Nephron progenitor cell (in vitro differentiated cells): ENCODE data around the gene EVL.

Experiments
- DNase-seq: peaks from one replicate; pipeline ENCODE4 v3.0.0; 2021
- H3K27ac Mint-ChIP-seq: 2 replicates; pipeline ENCODE4 v1.8.0; 2021; ENCODE audit warnings: mild to moderate bottlenecking, moderate library complexity, mixed read lengths
- H3K27me3 Mint-ChIP-seq: 2 replicates; pipeline ENCODE4 v1.8.0; 2021; ENCODE audit warnings: mild to moderate bottlenecking, low read depth, mixed read lengths; ENCODE audit not compliant: poor library complexity
- H3K36me3 Mint-ChIP-seq: 2 replicates; pipeline ENCODE4 v1.8.0; 2021; ENCODE audit warnings: low read depth, mixed read lengths
- H3K4me1 Mint-ChIP-seq: 2 replicates; pipeline ENCODE4 v1.8.0; 2021; ENCODE audit warnings: mixed read lengths
- H3K4me3 Mint-ChIP-seq: 2 replicates; pipeline ENCODE4 v1.8.0; 2021; ENCODE audit warnings: mild to moderate bottlenecking, moderate library complexity, mixed read lengths
- H3K9me3 Mint-ChIP-seq: 2 replicates; pipeline ENCODE4 v1.8.0; 2021; ENCODE audit warnings: mild to moderate bottlenecking, moderate library complexity, mixed read lengths
- TF ChIP-seq, protein P1 (sequence below): fragments of 200-600 bp; sonication (generic); IDR thresholded peaks from 2 replicates; pipeline ENCODE4 v1.5.0; 2021; ENCODE audit warnings: antibody characterized with exemption

The EVL gene

DNA sequence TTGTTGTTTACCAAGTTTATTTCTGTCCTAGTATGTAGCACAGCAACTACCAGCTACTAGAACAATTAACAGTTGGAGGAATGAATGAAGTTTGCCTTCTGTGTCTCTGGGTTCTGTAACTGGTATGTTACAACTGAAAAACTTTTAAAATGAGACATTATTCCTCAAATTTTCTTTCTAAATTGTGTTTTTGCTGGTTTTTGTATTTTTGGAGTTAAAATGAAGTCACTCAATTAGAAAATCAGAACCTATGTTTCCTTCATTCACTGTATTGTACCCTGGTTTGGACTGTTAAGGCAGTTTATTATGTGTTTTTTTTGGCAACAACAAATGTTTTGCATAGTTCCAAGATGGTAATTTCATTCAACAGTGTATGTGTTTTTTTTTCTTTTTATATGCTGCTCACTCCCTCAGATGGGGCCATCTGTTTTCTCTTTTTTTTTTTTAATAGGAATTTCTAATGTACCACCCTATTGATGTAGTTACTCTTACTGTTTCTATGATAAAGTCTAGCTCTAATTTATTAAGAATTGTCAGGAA is 30.2 kb upstream of the EVL start:
- no peak for DNase-seq
- no peak overlapping the region for H3K27ac Mint-ChIP-seq
- H3K4me3 Mint-ChIP-seq: no peak overlapping the region
- H3K9me3 Mint-ChIP-seq: no peaks in the 10 kb centered on the region
- H3K4me1 Mint-ChIP-seq: peaks cover 55% of the 10 kb centered on the region
- TF ChIP-seq, protein P1, sequence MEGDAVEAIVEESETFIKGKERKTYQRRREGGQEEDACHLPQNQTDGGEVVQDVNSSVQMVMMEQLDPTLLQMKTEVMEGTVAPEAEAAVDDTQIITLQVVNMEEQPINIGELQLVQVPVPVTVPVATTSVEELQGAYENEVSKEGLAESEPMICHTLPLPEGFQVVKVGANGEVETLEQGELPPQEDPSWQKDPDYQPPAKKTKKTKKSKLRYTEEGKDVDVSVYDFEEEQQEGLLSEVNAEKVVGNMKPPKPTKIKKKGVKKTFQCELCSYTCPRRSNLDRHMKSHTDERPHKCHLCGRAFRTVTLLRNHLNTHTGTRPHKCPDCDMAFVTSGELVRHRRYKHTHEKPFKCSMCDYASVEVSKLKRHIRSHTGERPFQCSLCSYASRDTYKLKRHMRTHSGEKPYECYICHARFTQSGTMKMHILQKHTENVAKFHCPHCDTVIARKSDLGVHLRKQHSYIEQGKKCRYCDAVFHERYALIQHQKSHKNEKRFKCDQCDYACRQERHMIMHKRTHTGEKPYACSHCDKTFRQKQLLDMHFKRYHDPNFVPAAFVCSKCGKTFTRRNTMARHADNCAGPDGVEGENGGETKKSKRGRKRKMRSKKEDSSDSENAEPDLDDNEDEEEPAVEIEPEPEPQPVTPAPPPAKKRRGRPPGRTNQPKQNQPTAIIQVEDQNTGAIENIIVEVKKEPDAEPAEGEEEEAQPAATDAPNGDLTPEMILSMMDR: no peak
- H3K27me3 Mint-ChIP-seq: no peaks in the 10 kb centered on the region
- H3K36me3 Mint-ChIP-seq: peaks cover 7% of the 10 kb centered on the region

GRCh38 chr14:100035700-100036099 is 29.5 kb upstream of the EVL start:
- DNase-seq: no peak
- Mint-ChIP-seq H3K27ac (no peak overlapping the region), H3K4me1 (peaks cover 55% of the 10 kb centered on the region), H3K4me3 (no peak overlapping the region), H3K27me3 (no peaks in the 10 kb centered on the region), H3K9me3 (no peaks in the 10 kb centered on the region), H3K36me3 (peaks cover 11% of the 10 kb centered on the region)
- TF ChIP-seq, protein P1: no peak

DNA sequence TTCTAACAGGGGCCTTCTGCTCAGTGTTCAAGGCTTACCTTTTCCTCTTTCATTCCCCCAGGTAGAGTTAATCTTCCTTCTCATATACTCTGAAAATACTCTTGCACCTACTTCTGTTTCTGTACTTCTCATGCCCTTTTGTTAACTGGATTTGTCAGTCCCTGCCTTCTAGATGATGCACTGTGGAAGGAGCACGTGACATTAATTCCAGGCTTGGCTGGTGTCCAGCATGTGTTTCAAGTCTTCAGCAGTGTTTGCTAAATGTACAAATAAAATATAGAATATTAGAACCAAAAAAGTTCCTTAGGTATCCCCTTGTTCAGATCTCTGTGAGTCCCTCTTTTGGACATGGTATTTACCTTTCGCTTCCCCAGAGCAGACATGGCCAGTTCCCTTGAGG is 27.9 kb upstream of the EVL start:
- TF ChIP-seq, protein P1: no peak
- H3K9me3 Mint-ChIP-seq: no peaks in the 10 kb centered on the region
- H3K4me1 Mint-ChIP-seq: peaks cover 49% of the 10 kb centered on the region
- no peaks in the 10 kb centered on the region for H3K27me3 Mint-ChIP-seq
- no peak for DNase-seq
- H3K27ac Mint-ChIP-seq: peak overlapping the region; percentile 54
- H3K4me3 Mint-ChIP-seq: no peak overlapping the region
- H3K36me3 Mint-ChIP-seq: peaks cover 11% of the 10 kb centered on the region

DNA sequence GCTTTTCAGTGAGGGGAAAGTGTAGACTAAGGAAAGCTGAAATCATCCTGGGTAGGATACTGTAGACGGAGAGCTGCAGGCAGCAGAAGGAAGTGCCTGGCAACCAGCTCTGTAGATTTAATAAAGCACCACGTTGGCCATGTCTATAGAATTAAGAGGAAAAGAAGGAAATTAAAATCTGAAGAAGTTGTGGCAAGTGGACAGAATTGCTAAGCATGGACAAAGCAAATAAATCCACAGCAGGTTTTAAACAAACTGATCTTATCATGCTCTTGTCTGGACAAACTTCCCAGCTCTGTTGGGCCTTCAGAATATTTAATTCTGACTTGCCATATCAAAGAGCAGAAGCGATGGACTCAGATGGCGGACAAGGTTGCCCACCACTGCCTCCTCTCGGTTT is 27.2 kb upstream of the EVL start:
- Mint-ChIP-seq H3K36me3 (peaks cover 11% of the 10 kb centered on the region), H3K9me3 (no peaks in the 10 kb centered on the region), H3K4me1 (peaks cover 46% of the 10 kb centered on the region)

GRCh38 chr14:100039903-100040302 is 25.3 kb upstream of the EVL start:
- Mint-ChIP-seq H3K27me3 (no peaks in the 10 kb centered on the region), H3K36me3 (peaks cover 11% of the 10 kb centered on the region), H3K4me1 (peaks cover 36% of the 10 kb centered on the region), H3K4me3 (peak overlapping the region; percentile 4), H3K9me3 (no peaks in the 10 kb centered on the region), H3K27ac (peak overlapping the region; percentile 86)
- TF ChIP-seq, protein P1: no peak
- no peak for DNase-seq

More for the DNA sequence above, 27.2 kb upstream of the EVL start:
- TF ChIP-seq, protein P1: no peak
- DNase-seq: no peak
- Mint-ChIP-seq H3K4me3 (no peak overlapping the region), H3K27me3 (no peaks in the 10 kb centered on the region), H3K27ac (no peak overlapping the region)

DNA sequence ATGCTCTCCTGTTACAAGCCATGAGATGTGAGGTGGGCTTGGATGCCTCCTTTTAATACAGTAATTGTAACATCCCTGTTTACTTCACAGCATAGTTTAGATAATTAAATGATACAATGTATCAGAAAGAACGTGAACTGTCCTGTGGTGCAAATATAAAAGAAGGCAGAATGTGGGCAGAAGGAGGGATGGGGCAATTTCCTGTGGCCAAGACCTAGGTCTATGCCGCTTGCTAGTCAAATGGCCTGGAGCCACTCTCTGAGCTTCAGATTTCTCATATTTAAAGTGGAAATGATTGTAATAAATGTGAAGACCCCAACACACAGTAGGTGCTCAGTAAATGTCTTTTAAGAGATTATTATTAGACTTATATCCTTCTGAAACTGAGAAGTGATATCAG is 24.0 kb upstream of the EVL start:
- DNase-seq: no peak
- Mint-ChIP-seq H3K27me3 (no peaks in the 10 kb centered on the region), H3K9me3 (no peaks in the 10 kb centered on the region), H3K27ac (no peak overlapping the region), H3K36me3 (peaks cover 11% of the 10 kb centered on the region), H3K4me1 (peaks cover 43% of the 10 kb centered on the region), H3K4me3 (no peak overlapping the region)
- TF ChIP-seq, protein P1: no peak
